HPDE6-E6E7 (cell line): ENCODE data around the gene OSCP1.

ENCODE experiments used
- DNase-seq: peaks from one replicate; pipeline ENCODE4 v3.0.0; 2011; ENCODE audit warnings: missing footprints; ENCODE audit errors: extremely low spot score

The OSCP1 gene

DNA sequence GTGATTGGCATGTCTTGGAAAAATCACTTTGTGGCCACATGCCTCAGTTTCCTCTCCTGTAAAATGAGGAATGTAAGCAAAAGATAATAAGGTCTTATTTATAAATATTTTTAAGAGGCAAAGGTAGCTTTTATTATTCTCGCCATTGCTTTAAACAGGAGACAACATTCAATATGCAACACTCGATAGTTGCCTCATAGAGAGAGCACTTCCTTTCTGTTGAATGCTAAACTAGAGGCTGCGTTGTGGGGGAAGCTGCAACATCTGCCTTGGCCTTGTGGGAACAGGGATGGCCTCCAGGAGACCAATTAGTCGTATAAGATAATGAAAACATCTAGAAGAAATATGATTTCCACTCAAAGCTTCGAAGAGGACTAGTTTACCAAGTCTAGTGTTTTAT lies 3.5 kb downstream of the OSCP1 start:
- no peak for DNase-seq

GRCh38 chr1:36446271-36446670 lies 4.0 kb downstream of the OSCP1 start:
- no peak for DNase-seq

GRCh38 chr1:36443297-36443696 lies 7.0 kb downstream of the OSCP1 start:
- no peak for DNase-seq

DNA sequence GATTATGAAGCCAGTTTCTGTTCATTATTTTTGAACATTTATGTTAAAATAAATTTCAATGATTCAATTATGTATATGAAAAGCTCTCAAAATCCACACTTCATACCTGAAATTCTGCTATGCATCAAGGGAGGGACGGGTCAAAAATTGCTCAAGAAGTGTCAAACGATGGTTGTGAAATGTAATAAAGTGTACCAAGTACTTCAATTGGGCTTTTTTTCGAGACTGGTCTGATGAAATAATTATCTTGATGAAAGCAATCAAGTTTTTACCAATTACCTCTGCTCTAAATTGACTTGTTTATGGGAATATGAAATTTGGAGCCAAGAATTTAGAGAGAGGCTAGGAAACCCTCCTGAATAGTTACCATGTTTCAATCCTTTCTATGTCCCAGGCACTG lies 7.9 kb downstream of the OSCP1 start:
- DNase-seq = no peak

GRCh38 chr1:36440646-36441045 lies 9.6 kb downstream of the OSCP1 start:
- DNase-seq = no peak

- no peak for DNase-seq
Measured at GRCh38 chr1:36440044-36440443, 10.2 kb downstream of the OSCP1 start.

GRCh38 chr1:36438715-36439114 lies 11.5 kb downstream of the OSCP1 start:
- DNase-seq = no peak

- peak; percentile 61 for DNase-seq
Measured at GRCh38 chr1:36436821-36437220, 13.4 kb downstream of the OSCP1 start.

DNA sequence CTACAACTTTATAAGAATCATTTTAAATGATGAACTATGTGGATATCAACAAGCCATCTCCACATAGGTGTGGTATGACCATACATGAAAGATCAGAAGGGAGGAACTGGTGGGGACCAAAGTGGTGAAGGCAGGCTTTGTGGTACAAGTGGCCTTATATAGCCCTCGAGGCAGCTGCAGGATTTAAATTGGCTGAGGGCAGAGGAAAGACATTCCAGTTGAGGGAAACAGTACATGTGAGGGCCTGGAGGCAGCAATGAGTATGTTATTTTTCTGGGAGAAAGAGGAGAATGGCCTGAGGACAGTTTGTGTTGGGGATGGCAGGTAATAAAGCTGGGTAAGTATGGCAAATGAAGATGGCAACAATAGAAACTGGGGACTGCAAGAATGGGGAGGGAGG lies 17.1 kb downstream of the OSCP1 start:
- no peak for DNase-seq

DNA sequence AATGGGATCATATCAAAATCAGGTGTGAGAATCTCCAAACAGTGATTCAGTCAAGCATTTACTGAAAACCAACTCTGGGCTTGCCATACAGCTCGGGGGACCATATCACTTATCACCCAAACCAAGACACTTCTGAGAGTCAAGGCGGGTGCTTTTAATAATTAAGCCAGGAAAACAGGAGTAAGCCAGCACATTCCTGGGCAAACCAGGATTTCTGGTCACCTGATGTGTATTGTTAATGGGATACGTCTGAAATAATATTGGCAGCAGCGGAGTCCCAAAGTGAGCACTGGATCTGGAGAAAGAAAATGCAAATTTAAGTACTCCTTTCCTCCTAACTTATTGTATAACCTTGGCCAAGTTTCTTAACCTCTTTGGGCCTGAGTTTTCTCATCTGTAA lies 17.6 kb downstream of the OSCP1 start:
- no peak for DNase-seq

DNA sequence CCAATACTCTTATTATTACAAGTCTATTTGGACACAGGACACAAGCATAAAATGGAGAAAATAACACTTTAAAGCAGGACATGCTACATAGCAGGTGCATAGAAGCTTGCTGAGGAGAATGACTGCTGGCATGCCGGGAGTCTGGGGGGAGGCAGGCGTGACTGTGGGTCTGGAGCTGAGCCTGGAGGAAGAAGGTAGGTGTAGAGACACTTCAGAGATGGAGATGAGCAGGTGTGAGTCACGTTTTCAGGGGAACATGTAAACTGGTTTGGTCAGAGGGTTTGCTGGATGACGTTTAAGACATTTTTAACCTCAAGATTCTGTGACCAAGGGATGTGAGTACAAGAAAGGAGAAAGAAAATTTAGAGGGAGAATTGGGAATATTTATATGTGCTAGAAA lies 24.5 kb downstream of the OSCP1 start:
- peak; percentile 64 for DNase-seq

DNA sequence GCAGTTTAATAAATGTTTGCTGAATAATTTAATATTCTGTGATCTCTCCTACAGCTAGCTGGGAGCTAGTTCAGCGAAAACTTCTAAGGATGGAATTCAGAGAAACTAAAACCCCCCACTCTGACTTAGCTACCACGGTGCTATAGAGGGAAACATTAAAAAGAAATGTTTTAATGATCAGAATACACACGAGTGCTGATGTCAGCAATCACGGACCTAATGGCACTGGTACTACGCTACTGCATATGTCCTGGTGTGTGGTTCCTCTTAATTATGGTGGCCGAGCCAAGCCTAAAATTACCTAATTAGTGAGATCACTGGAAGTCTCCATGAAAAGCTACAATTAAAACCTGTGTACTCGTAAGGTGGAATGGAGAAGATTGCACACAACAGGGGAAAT lies 28.6 kb downstream of the OSCP1 start:
- no peak for DNase-seq

GRCh38 chr1:36420836-36421317 lies 29.4 kb downstream of the OSCP1 start:
- DNase-seq = peak; percentile 64

DNA sequence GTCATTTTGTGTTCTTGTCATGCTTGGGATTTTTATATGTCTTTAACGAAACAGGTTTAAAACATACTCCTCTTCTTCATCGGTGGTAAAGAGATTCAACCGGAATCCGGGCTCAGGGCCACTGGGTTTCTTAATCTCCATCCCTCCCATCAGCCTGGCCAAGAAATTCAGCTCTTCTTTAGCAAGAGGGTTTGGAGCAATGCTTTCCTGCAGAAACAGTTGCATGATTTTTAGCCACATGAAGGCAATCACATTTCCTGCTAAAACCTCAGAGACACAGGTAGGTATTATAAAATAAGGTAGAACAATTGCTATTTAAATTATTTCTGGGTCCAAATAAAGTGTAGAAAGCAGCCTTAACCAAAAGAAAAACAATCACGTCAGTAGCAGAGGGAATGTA lies 29.8 kb downstream of the OSCP1 start:
- DNase-seq = no peak

- no peak for DNase-seq
Measured at GRCh38 chr1:36419569-36419968, 30.7 kb downstream of the OSCP1 start.

DNA sequence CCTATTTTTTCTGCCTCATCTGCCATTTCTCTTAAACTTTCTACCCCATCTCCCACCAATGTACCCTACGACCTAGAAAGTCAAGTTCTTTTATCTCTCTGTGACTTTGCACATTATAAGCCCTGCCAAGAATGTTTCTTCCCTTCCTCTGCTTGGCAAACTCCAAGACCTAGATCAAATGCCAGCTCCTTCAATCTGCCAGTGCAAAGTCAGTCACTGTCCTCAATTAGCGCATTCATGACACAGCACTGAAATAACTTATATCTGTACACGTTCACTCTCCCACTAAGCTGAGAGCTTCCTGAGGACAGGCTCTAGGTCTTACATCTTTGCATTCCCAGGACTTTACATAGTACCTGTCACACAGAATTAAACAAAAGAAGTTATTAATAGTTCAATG lies 31.1 kb downstream of the OSCP1 start:
- DNase-seq = no peak

DNA sequence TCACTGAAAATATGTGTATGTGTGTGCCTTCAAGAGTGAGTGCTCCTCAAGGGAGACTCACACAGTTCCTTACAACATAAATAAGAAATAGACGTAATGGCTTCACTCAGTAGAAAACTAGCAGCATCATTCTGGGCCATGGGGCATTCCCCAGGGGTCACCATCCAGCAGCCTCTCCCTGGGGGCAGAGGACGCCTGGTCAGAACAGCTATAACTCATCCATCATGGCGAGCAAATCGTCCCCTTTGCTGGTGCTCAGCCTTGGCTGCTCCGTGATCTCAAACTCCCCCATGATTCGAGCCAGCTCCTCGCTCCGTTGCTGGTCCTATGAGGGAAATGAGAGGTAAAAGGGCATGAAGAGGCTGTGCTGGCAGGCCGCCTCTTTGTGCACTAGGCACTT lies 32.3 kb downstream of the OSCP1 start:
- no peak for DNase-seq

GRCh38 chr1:36415661-36416326 lies 34.5 kb downstream of the OSCP1 start:
- DNase-seq = no peak

DNA sequence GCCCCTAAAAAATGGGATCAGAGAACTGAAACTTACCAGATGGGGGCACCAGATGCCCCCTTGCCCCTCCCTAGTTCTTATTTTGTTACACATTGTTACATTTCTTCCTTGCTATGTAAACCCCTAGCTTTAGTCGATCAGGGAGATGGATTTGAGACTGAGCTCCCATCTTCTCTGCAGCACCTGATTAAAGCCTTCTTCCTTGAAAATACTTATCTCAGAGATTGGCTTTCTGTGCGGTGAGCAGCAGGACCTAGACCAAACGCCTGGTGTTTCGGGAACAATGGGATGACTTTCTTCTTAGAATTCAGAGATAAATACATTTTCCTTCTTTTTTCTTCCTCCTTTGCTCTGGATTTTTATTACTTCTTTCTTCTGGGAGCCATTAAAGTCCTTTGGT lies 35.9 kb downstream of the OSCP1 start:
- no peak for DNase-seq

- DNase-seq = no peak
Measured at GRCh38 chr1:36411674-36412648, 38.3 kb downstream of the OSCP1 start.

GRCh38 chr1:36408479-36408878 lies 41.8 kb downstream of the OSCP1 start:
- no peak for DNase-seq

GRCh38 chr1:36406440-36406839 lies 43.8 kb downstream of the OSCP1 start:
- DNase-seq = no peak

GRCh38 chr1:36402504-36402890 lies 47.8 kb downstream of the OSCP1 start:
- DNase-seq = no peak
